ENCODE data around the gene OCA2. TPM values are rescaled to one million over a fixed set of nuclear protein-coding genes. Genes with fewer than 3 reads are reported as not detected.

OCA2 gene
- total RNA-seq, 1 experiment from 2014 or later = 0.13 TPM

DNA sequence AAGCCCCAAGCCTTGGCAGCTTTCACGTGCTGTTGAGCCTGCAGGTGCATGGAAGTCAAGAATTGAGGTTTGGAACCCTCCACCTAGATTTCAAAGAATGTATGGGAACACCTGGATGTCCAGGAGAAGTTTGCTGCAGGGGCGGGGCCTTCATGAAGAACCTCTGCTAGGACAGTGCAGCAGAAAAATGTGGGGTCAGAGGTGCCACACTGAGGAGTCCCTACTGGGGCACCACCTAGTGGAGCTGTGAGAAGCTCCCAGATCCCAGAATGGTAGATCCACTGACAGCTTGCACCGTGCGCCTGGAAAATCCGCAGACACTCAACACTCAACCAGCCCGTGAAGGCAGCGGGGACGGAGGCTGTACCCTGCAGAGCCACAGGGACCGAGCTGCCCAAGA is 201.6 kb downstream of the OCA2 start:
- no peak overlapping the region for H3K27ac ChIP-seq (ENCODE audit: low read length)
- H3K9me3 ChIP-seq (ENCODE audit: control insufficient read depth, insufficient read depth, low read depth, low read length) = 0 out of 2 replicates have a peak, but pooled peaks cover 4% of the 10 kb centered on the region
- ChIA-PET POLR2A (no interaction called here), CTCF (no interaction called here)
- TF ChIP-seq SIN3A (IDR thresholded peaks at IDR 0.05; ENCODE audit: borderline replicate concordance, insufficient read depth, low read depth, low read length) (no peak), POLR2AphosphoS5 (IDR thresholded peaks at IDR 0.05; ENCODE audit: low read depth, low read length) (no peak), TCF7L2 (IDR thresholded peaks at IDR 0.05; ENCODE audit: low read depth, low read length) (no peak)
- TF ChIP-seq, protein P1, sequence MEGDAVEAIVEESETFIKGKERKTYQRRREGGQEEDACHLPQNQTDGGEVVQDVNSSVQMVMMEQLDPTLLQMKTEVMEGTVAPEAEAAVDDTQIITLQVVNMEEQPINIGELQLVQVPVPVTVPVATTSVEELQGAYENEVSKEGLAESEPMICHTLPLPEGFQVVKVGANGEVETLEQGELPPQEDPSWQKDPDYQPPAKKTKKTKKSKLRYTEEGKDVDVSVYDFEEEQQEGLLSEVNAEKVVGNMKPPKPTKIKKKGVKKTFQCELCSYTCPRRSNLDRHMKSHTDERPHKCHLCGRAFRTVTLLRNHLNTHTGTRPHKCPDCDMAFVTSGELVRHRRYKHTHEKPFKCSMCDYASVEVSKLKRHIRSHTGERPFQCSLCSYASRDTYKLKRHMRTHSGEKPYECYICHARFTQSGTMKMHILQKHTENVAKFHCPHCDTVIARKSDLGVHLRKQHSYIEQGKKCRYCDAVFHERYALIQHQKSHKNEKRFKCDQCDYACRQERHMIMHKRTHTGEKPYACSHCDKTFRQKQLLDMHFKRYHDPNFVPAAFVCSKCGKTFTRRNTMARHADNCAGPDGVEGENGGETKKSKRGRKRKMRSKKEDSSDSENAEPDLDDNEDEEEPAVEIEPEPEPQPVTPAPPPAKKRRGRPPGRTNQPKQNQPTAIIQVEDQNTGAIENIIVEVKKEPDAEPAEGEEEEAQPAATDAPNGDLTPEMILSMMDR (IDR thresholded peaks at IDR 0.05) = no peak
- TF ChIP-seq, protein P2, sequence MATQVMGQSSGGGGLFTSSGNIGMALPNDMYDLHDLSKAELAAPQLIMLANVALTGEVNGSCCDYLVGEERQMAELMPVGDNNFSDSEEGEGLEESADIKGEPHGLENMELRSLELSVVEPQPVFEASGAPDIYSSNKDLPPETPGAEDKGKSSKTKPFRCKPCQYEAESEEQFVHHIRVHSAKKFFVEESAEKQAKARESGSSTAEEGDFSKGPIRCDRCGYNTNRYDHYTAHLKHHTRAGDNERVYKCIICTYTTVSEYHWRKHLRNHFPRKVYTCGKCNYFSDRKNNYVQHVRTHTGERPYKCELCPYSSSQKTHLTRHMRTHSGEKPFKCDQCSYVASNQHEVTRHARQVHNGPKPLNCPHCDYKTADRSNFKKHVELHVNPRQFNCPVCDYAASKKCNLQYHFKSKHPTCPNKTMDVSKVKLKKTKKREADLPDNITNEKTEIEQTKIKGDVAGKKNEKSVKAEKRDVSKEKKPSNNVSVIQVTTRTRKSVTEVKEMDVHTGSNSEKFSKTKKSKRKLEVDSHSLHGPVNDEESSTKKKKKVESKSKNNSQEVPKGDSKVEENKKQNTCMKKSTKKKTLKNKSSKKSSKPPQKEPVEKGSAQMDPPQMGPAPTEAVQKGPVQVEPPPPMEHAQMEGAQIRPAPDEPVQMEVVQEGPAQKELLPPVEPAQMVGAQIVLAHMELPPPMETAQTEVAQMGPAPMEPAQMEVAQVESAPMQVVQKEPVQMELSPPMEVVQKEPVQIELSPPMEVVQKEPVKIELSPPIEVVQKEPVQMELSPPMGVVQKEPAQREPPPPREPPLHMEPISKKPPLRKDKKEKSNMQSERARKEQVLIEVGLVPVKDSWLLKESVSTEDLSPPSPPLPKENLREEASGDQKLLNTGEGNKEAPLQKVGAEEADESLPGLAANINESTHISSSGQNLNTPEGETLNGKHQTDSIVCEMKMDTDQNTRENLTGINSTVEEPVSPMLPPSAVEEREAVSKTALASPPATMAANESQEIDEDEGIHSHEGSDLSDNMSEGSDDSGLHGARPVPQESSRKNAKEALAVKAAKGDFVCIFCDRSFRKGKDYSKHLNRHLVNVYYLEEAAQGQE (IDR thresholded peaks at IDR 0.05; ENCODE audit: insufficient read depth in 1 of 2, low read depth in 2 of 2, low read length in 1 of 2) = no peak
- no peaks in the 10 kb centered on the region for H3K27me3 ChIP-seq (ENCODE audit: control insufficient read depth, insufficient read depth, low read length)
- no peaks in the 10 kb centered on the region for H3K36me3 ChIP-seq (ENCODE audit: control insufficient read depth, insufficient read depth, low read length)
- DNase-seq (ENCODE audit: low read depth, low spot score) (no peak), ATAC-seq (no peak)
- BruUV-seq (replicated peaks) = no TSS peak
- no peak overlapping the region for H3K4me3 ChIP-seq (ENCODE audit: low read depth in 2 of 2, low read length in 2 of 2)
- intact Hi-C loops (cut with micrococcal nuclease; ENCODE audit: unreplicated experiment) (no loop called here), in situ Hi-C loops (cut with HindIII; ENCODE audit: low pct_unique_long_range_greater_than_20kb, low sequenced_read_pairs) (no loop called here)
- no peaks in the 10 kb centered on the region for H3K4me1 ChIP-seq (ENCODE audit: control insufficient read depth, insufficient read depth, low read length)

DNA sequence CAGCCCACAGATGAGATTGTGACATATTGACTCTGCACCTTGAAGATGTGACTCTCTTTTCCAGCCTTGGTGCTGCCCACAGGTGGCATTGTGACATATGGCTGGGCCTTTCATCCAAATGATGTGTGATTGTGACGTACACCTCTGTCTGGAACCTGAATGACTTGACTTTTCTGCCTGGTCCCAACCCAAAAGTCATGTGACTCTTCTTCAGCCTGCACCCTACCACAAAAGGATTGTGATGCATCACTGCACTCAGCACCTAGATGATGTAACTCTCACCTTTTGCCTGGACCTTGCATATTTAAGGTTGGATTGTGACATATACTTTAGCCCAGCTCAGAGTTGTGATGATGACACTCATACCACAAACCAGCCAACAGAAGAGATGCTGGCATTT is 204.5 kb downstream of the OCA2 start:
- intact Hi-C loops (cut with micrococcal nuclease; ENCODE audit: unreplicated experiment) = no loop called here
- H3K4me3 ChIP-seq (ENCODE audit: low read depth in 2 of 2, low read length in 2 of 2) = no peak overlapping the region
- ATAC-seq (no peak), DNase-seq (ENCODE audit: low read depth, low spot score) (no peak)
- ChIA-PET CTCF (no interaction called here), POLR2A (no interaction called here)
- H3K27me3 ChIP-seq (ENCODE audit: control insufficient read depth, insufficient read depth, low read length) = no peaks in the 10 kb centered on the region
- BruUV-seq (replicated peaks) = no TSS peak
- peaks cover 8% of the 10 kb centered on the region; the same call in 1 of the 2 replicates for H3K9me3 ChIP-seq (ENCODE audit: control insufficient read depth, insufficient read depth, low read depth, low read length)
- H3K27ac ChIP-seq (ENCODE audit: low read length) = no peak overlapping the region
- H3K36me3 ChIP-seq (ENCODE audit: control insufficient read depth, insufficient read depth, low read length) = no peaks in the 10 kb centered on the region
- TF ChIP-seq POLR2AphosphoS5 (IDR thresholded peaks at IDR 0.05; ENCODE audit: low read depth, low read length) (no peak), SIN3A (IDR thresholded peaks at IDR 0.05; ENCODE audit: borderline replicate concordance, insufficient read depth, low read depth, low read length) (no peak), TCF7L2 (IDR thresholded peaks at IDR 0.05; ENCODE audit: low read depth, low read length) (no peak)
- TF ChIP-seq, protein P1 (IDR thresholded peaks at IDR 0.05) = no peak
- TF ChIP-seq, protein P2 (IDR thresholded peaks at IDR 0.05; ENCODE audit: insufficient read depth in 1 of 2, low read depth in 2 of 2, low read length in 1 of 2) = no peak
- no peaks in the 10 kb centered on the region for H3K4me1 ChIP-seq (ENCODE audit: control insufficient read depth, insufficient read depth, low read length)
- in situ Hi-C loops (cut with HindIII; ENCODE audit: low pct_unique_long_range_greater_than_20kb, low sequenced_read_pairs) = no loop called here

Data from Panc1 (cell line).